Ishikawa (cell line): ENCODE data around the gene PREX1.

Source experiments
- CEBPB ChIP-seq: IDR thresholded peaks from 2 replicates; pipeline ENCODE4 v1.6.1; 2012
- CREB1 ChIP-seq: IDR thresholded peaks from 2 replicates; pipeline ENCODE4 v1.6.1; 2012; ENCODE audit warnings: low read depth
- EGR1 ChIP-seq: IDR thresholded peaks from 2 replicates; pipeline ENCODE4 v1.6.1; 2012
- EP300 ChIP-seq: IDR thresholded peaks from 2 replicates; pipeline ENCODE4 v1.6.1; 2012; ENCODE audit warnings: borderline replicate concordance
- FOXM1 ChIP-seq: IDR thresholded peaks from 2 replicates; pipeline ENCODE4 v1.6.1; 2012; ENCODE audit warnings: low read depth, borderline replicate concordance
- MAX ChIP-seq: IDR thresholded peaks from 2 replicates; pipeline ENCODE4 v1.6.1; 2012
- NFIC ChIP-seq: IDR thresholded peaks from 2 replicates; pipeline ENCODE4 v1.6.1; 2012
- RAD21 ChIP-seq: IDR thresholded peaks from 2 replicates; pipeline ENCODE4 v1.6.1; 2012; ENCODE audit warnings: low read depth
- REST ChIP-seq: IDR thresholded peaks from 2 replicates; pipeline ENCODE4 v1.6.1; 2012; ENCODE audit warnings: low read depth, mild to moderate bottlenecking
- TAF1 ChIP-seq: IDR thresholded peaks from 2 replicates; pipeline ENCODE4 v1.6.1; 2012; ENCODE audit warnings: low read depth, mild to moderate bottlenecking
- TCF12 ChIP-seq: IDR thresholded peaks from 2 replicates; pipeline ENCODE4 v1.6.1; 2012; ENCODE audit warnings: low read depth
- TEAD4 ChIP-seq: IDR thresholded peaks from 2 replicates; pipeline ENCODE4 v1.6.1; 2012
- USF1 ChIP-seq: IDR thresholded peaks from 2 replicates; pipeline ENCODE4 v1.6.1; 2012
- YY1 ChIP-seq: IDR thresholded peaks from 2 replicates; pipeline ENCODE4 v1.6.1; 2012; ENCODE audit warnings: low read depth
- ZBTB7A ChIP-seq: IDR thresholded peaks from 2 replicates; pipeline ENCODE4 v1.6.1; 2012; ENCODE audit warnings: low read depth

PREX1 gene

GRCh38 chr20:48717095-48717672, 110.6 kb downstream of the PREX1 start:
- no peak for TF ChIP-seq MAX
- no peak for TF ChIP-seq FOXM1
- TF ChIP-seq RAD21 = no peak

- TF ChIP-seq YY1 (no peak), TAF1 (no peak), FOXM1 (no peak), TCF12 (no peak), NFIC (no peak), CEBPB (no peak), ZBTB7A (no peak), RAD21 (no peak), MAX (no peak), EGR1 (no peak)
Observed at GRCh38 chr20:48716541-48716940, 111.3 kb downstream of the PREX1 start.

GRCh38 chr20:48716086-48716485, 111.7 kb downstream of the PREX1 start:
- TF ChIP-seq EGR1 (no peak), TCF12 (no peak), REST (no peak), CEBPB (no peak), MAX (no peak), FOXM1 (no peak), CREB1 (no peak), EP300 (no peak)

- TF ChIP-seq EGR1 = no peak
- TF ChIP-seq CEBPB = no peak
- no peak for TF ChIP-seq TCF12
- TF ChIP-seq NFIC = no peak
- no peak for TF ChIP-seq YY1
- TF ChIP-seq FOXM1 = no peak
- TF ChIP-seq EP300 = no peak
- TF ChIP-seq REST = no peak
- TF ChIP-seq TEAD4 = no peak
- no peak for TF ChIP-seq CREB1
- no peak for TF ChIP-seq MAX
- no peak for TF ChIP-seq RAD21
- TF ChIP-seq ZBTB7A = no peak
- TF ChIP-seq TAF1 = no peak
- TF ChIP-seq USF1 = no peak
Observed at GRCh38 chr20:48714764-48715163, 113.0 kb downstream of the PREX1 start.

GRCh38 chr20:48711696-48712464, 115.9 kb downstream of the PREX1 start:
- TF ChIP-seq TCF12 (no peak), REST (no peak), EP300 (no peak), EGR1 (no peak), CREB1 (no peak), NFIC (no peak), YY1 (no peak), FOXM1 (no peak), USF1 (no peak), MAX (no peak), ZBTB7A (no peak), TAF1 (no peak), RAD21 (no peak), TEAD4 (no peak), CEBPB (no peak)
